Measurements from ENCODE around the gene IGF2R.

DNA sequence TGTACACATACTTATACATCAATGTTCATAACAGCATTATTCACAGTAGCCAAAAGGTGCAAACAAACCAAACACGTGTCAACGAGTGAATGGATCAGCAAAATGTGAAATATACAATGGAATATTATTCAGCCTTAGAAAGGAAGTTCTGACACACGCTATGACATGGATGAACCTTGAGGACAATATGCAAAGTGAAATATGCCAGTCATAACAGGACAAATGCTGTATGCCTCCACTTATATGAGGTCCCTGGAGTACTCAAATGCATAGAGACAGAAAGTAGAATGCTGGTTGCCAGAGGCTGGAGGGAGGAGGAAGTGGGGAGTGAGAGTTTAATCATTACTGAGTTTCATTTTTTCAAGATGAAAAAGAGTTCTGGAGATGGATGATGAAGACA is 37.8 kb upstream of the IGF2R start:
- no peak for TF ChIP-seq POLR2A (IDR thresholded peaks at IDR 0.05)
- TF ChIP-seq, protein P1, sequence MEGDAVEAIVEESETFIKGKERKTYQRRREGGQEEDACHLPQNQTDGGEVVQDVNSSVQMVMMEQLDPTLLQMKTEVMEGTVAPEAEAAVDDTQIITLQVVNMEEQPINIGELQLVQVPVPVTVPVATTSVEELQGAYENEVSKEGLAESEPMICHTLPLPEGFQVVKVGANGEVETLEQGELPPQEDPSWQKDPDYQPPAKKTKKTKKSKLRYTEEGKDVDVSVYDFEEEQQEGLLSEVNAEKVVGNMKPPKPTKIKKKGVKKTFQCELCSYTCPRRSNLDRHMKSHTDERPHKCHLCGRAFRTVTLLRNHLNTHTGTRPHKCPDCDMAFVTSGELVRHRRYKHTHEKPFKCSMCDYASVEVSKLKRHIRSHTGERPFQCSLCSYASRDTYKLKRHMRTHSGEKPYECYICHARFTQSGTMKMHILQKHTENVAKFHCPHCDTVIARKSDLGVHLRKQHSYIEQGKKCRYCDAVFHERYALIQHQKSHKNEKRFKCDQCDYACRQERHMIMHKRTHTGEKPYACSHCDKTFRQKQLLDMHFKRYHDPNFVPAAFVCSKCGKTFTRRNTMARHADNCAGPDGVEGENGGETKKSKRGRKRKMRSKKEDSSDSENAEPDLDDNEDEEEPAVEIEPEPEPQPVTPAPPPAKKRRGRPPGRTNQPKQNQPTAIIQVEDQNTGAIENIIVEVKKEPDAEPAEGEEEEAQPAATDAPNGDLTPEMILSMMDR (IDR thresholded peaks at IDR 0.05), result no peak
